Calu3 (cell line): ENCODE data around the gene PACRG. TPM values are rescaled to one million over a fixed set of nuclear protein-coding genes. Genes with fewer than 3 reads are reported as not detected.

Source experiments
- BruUV-seq: library from RNA; stranded (reverse); fragments of 400-500 nt; replicated peaks from 2 replicates; lab custom pipeline; 2021; lab: Mats Ljungman, UMichigan
- CTCF ChIA-PET: fragments of 300-600 bp; sonication (Branson Sonifier 250); formaldehyde crosslinking; loops from one replicate; lab custom pipeline; 2022; ENCODE audit warnings: antibody characterized with exemption; lab: Charles Lee
- DNase-seq: peaks from one replicate; pipeline ENCODE4 v3.0.0; 2022
- H3K27ac Mint-ChIP-seq: one replicate; pipeline ENCODE4 v1.8.0; 2022; ENCODE audit warnings: mixed read lengths; ENCODE audit not compliant: unreplicated experiment
- H3K27me3 Mint-ChIP-seq: one replicate; pipeline ENCODE4 v1.8.0; 2022; ENCODE audit warnings: mixed read lengths; ENCODE audit not compliant: unreplicated experiment
- H3K36me3 Mint-ChIP-seq: one replicate; pipeline ENCODE4 v1.8.0; 2022; ENCODE audit warnings: mild to moderate bottlenecking, moderate library complexity, mixed read lengths; ENCODE audit not compliant: insufficient read depth, unreplicated experiment
- H3K4me1 Mint-ChIP-seq: one replicate; pipeline ENCODE4 v1.8.0; 2022; ENCODE audit warnings: mild to moderate bottlenecking, low read depth, mixed read lengths; ENCODE audit not compliant: unreplicated experiment
- H3K4me3 Mint-ChIP-seq: one replicate; pipeline ENCODE4 v1.8.0; 2022; ENCODE audit warnings: mild to moderate bottlenecking, low read depth, moderate library complexity, mixed read lengths; ENCODE audit not compliant: unreplicated experiment
- H3K9me3 Mint-ChIP-seq: one replicate; pipeline ENCODE4 v1.8.0; 2022; ENCODE audit warnings: low read depth, mixed read lengths; ENCODE audit not compliant: unreplicated experiment
- intact Hi-C: fragments of 100-400 bp; cut with micrococcal nuclease; formaldehyde crosslinking; loops from one replicate; pipeline ENCODE4 v1.10.0; 2022; ENCODE audit not compliant: unreplicated experiment
- total RNA-seq: library from RNA; stranded (reverse); gene quantifications from 2 replicates; pipeline ENCODE4 v1.2.3, GENCODE V29; 2022
- TF ChIP-seq, protein P1 (sequence below): fragments of 200-600 bp; IDR thresholded peaks from one replicate; pipeline ENCODE4 v1.8.0; 2022; ENCODE audit warnings: antibody characterized with exemption; ENCODE audit not compliant: unreplicated experiment

PACRG gene
- total RNA-seq, 1 experiment from 2014 or later: 1.5 TPM

DNA sequence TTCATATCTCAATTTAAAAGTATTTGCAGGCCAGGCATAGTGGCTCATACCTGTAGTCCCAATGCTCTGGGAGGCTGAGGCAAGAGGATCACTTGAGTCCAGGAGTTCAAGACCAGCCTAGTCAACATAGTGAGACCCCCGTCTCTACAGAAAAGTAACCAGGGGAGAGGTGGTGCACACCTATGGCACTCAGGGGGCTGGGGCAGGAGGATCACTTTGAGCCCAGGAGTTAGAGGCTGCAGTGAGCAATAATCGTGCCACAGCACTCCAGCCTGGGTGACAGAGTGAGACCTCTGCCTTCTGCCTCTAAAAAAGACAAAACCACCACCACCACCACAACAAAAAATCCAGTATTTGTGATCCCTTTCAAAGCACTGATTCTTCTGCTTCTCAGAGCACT lies 501.3 kb downstream of the PACRG start:
- TF ChIP-seq, protein P1, sequence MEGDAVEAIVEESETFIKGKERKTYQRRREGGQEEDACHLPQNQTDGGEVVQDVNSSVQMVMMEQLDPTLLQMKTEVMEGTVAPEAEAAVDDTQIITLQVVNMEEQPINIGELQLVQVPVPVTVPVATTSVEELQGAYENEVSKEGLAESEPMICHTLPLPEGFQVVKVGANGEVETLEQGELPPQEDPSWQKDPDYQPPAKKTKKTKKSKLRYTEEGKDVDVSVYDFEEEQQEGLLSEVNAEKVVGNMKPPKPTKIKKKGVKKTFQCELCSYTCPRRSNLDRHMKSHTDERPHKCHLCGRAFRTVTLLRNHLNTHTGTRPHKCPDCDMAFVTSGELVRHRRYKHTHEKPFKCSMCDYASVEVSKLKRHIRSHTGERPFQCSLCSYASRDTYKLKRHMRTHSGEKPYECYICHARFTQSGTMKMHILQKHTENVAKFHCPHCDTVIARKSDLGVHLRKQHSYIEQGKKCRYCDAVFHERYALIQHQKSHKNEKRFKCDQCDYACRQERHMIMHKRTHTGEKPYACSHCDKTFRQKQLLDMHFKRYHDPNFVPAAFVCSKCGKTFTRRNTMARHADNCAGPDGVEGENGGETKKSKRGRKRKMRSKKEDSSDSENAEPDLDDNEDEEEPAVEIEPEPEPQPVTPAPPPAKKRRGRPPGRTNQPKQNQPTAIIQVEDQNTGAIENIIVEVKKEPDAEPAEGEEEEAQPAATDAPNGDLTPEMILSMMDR: no peak
- CTCF ChIA-PET: no interaction called here
- no TSS peak for BruUV-seq
- no peak for DNase-seq
- Mint-ChIP-seq H3K27me3 (no peaks in the 10 kb centered on the region), H3K9me3 (peaks cover 4% of the 10 kb centered on the region), H3K4me1 (peaks cover 28% of the 10 kb centered on the region), H3K36me3 (no peaks in the 10 kb centered on the region), H3K4me3 (no peak overlapping the region), H3K27ac (no peak overlapping the region)
- intact Hi-C loops: no loop called here

DNA sequence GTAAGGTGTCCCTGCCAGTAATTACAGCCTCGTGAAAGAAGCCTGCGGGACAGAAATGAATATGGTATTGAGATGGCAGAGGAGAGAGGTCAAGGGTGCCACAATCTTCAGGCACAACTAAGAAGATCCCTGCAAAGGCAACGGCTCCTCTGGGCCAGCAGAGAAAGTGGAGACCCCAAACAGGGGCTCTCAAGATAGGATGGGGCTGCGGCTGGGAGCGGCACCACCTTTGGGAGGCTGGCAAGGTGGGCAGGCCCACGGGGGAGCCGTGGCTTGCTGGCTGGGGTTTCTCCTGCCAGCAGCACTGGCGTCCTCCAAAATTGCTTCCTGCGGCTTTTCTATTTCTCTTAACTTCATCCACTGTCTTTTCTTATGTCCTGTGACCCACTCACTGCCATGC lies 503.1 kb downstream of the PACRG start:
- H3K9me3 Mint-ChIP-seq: peaks cover 4% of the 10 kb centered on the region
- CTCF ChIA-PET: no interaction called here
- H3K4me1 Mint-ChIP-seq: peaks cover 24% of the 10 kb centered on the region
- no peak overlapping the region for H3K4me3 Mint-ChIP-seq
- H3K27ac Mint-ChIP-seq: no peak overlapping the region
- no TSS peak for BruUV-seq
- TF ChIP-seq, protein P1: no peak
- no peaks in the 10 kb centered on the region for H3K27me3 Mint-ChIP-seq
- no peak for DNase-seq
- intact Hi-C loops: no loop called here
- H3K36me3 Mint-ChIP-seq: no peaks in the 10 kb centered on the region

DNA sequence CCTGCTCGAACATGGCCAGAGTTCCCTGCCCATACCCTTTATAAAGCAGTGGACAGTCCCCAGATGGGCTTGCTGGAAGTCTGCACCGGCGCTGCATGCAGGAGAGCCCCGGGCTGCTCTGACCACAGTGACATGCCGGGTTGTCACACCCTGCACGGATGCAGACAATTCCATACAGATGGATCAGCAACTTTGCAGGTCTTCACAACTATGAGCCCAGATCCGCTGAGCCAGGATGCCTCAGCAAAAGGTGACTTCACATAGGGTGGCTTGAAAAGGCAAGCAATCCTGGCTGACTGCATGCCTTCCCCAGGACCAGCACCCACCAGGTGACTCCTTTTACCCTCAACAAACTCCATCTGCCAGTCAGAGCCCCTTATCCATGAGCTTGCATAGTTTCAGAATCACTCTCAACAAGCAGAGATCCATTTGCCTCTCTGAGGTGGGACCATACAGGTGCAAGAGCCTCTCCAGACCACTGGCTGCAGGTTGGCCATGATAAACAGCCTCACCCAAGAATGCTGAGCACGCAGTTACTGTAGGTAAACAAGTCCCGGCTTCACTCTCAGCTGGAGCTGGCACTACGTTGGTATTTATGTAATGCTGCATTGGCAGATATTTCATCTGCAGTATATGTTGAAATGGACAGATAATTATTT lies 503.7 kb downstream of the PACRG start:
- peaks cover 19% of the 10 kb centered on the region for H3K4me1 Mint-ChIP-seq
- no peaks in the 10 kb centered on the region for H3K36me3 Mint-ChIP-seq
- intact Hi-C loops: no loop called here
- BruUV-seq: no TSS peak
- H3K27ac Mint-ChIP-seq: no peak overlapping the region
- CTCF ChIA-PET: no interaction called here
- no peak overlapping the region for H3K4me3 Mint-ChIP-seq
- H3K27me3 Mint-ChIP-seq: no peaks in the 10 kb centered on the region
- DNase-seq: no peak
- H3K9me3 Mint-ChIP-seq: peaks cover 4% of the 10 kb centered on the region
- TF ChIP-seq, protein P1: no peak

DNA sequence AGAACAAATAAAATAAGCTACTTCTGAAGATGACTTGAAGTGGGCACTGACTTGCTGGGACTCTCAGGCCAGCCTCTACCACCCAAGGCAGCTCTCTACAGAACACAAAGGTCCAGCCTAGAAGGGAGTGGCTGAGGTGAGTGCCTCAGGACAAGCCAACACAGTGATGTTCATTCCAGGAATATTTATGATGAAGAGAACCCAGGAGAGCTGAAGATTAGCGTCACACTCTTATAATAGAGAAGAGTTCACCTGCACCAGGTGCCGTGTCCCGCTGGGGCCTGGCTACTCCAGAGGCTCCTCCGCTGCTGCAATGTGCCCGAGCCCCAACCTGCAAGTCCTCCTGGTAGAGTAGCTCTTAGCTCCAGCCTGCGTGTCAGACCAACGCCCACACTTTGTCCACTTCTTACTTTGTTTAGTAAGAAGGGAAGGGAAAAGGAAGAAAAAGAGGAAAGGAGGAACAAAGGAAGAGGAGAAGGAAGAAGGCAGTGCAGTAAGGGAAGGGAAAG lies 504.3 kb downstream of the PACRG start:
- TF ChIP-seq, protein P1: no peak
- Mint-ChIP-seq H3K27me3 (no peaks in the 10 kb centered on the region), H3K36me3 (no peaks in the 10 kb centered on the region), H3K9me3 (peaks cover 3% of the 10 kb centered on the region), H3K4me3 (no peak overlapping the region), H3K4me1 (peaks cover 16% of the 10 kb centered on the region), H3K27ac (no peak overlapping the region)
- intact Hi-C loops: no loop called here
- no peak for DNase-seq
- CTCF ChIA-PET: no interaction called here
- BruUV-seq: no TSS peak
